Cardiac muscle cell (in vitro differentiated cells and primary cell): ENCODE measurements around the gene FIP1L1. TPM values are rescaled to one million over a fixed set of nuclear protein-coding genes. Genes with fewer than 3 reads are reported as not detected.

Experiments used
- DNase-seq, 2 donors: peaks; one replicate each; pipeline versions ENCODE4 v3.0.0 to v3.0.0-alpha.2; 2010 to 2017; ENCODE audit warnings: low read depth in 1 of 2, low spot score in 1 of 2
- H3K27ac ChIP-seq: fragments of 200-600 bp; sonication (generic); 2 replicates; pipeline ENCODE4 v1.5.1; 2016
- H3K27me3 ChIP-seq: fragments of 200-600 bp; sonication (generic); 2 replicates; pipeline ENCODE4 v1.6.0; 2016; ENCODE audit warnings: control low read depth
- H3K36me3 ChIP-seq: fragments of 200-600 bp; sonication (generic); 2 replicates; pipeline ENCODE4 v1.5.1; 2016; ENCODE audit warnings: control low read depth
- H3K4me1 ChIP-seq: fragments of 200-600 bp; sonication (generic); 2 replicates; pipeline ENCODE4 v1.8.1; 2017; ENCODE audit warnings: low read depth, mild to moderate bottlenecking, mixed run types
- H3K4me3 ChIP-seq: fragments of 200-600 bp; sonication (generic); 2 replicates; pipeline ENCODE4 v1.5.1; 2016; ENCODE audit warnings: mild to moderate bottlenecking
- H3K9me3 ChIP-seq: fragments of 200-600 bp; sonication (generic); 2 replicates; pipeline ENCODE4 v1.5.1; 2017; ENCODE audit warnings: low read depth, mild to moderate bottlenecking, control low read depth
- CTCF ChIP-seq: IDR thresholded peaks from 2 replicates; pipeline ENCODE4 v1.5.1; 2012; ENCODE audit warnings: low read depth, mild to moderate bottlenecking, low read length
- polyA plus RNA-seq: library from polyadenylated mRNA; unstranded; fragments of >200 nt; fragmentation: Nextera tagmentation; extraction: Ambion mirVana; gene quantifications from 2 replicates; pipeline ENCODE4 v1.2.1, GENCODE V29; 2016
- total RNA-seq: library from RNA; depleted of rRNA; stranded (reverse); fragments of >200 nt; gene quantifications from 2 replicates; pipeline ENCODE4 v1.2.3, GENCODE V29; 2016

FIP1L1 gene
- total and polyA plus RNA-seq, 2 experiments from 2014 or later, result 55.3 to 97.0 TPM

- TF ChIP-seq CTCF, result no peak
- Histone ChIP-seq H3K36me3 (no peaks in the 10 kb centered on the region), H3K27ac (no peak overlapping the region), H3K4me1 (peaks cover 2% of the 10 kb centered on the region), H3K9me3 (no peaks in the 10 kb centered on the region), H3K4me3 (no peak overlapping the region), H3K27me3 (no peaks in the 10 kb centered on the region)
- no peak for DNase-seq
These were observed 121.3 kb downstream of the FIP1L1 start for GRCh38 chr4:53498706-53499105.

- H3K27me3 ChIP-seq, result no peaks in the 10 kb centered on the region
- H3K4me3 ChIP-seq, result no peak overlapping the region
- H3K9me3 ChIP-seq, result no peaks in the 10 kb centered on the region
- TF ChIP-seq CTCF, result no peak
- no peak overlapping the region for H3K27ac ChIP-seq
- peaks cover 2% of the 10 kb centered on the region for H3K4me1 ChIP-seq
- H3K36me3 ChIP-seq, result no peaks in the 10 kb centered on the region
- no peak for DNase-seq
These were observed 122.3 kb downstream of the FIP1L1 start for GRCh38 chr4:53499791-53500190.

- Histone ChIP-seq H3K27me3 (no peaks in the 10 kb centered on the region), H3K4me3 (no peak overlapping the region), H3K36me3 (no peaks in the 10 kb centered on the region), H3K9me3 (no peaks in the 10 kb centered on the region), H3K4me1 (peaks cover 2% of the 10 kb centered on the region), H3K27ac (no peak overlapping the region)
- TF ChIP-seq CTCF, result no peak
- DNase-seq, result no peak
These were observed 123.1 kb downstream of the FIP1L1 start for GRCh38 chr4:53500546-53500945.

- Histone ChIP-seq H3K9me3 (no peaks in the 10 kb centered on the region), H3K27ac (no peak overlapping the region)
- TF ChIP-seq CTCF, result no peak
These were observed 124.1 kb downstream of the FIP1L1 start for GRCh38 chr4:53501561-53501960.

GRCh38 chr4:53502094-53502493, 124.7 kb downstream of the FIP1L1 start:
- no peak for TF ChIP-seq CTCF
- H3K9me3 ChIP-seq, result no peaks in the 10 kb centered on the region
- no peak overlapping the region for H3K4me3 ChIP-seq
- H3K27ac ChIP-seq, result no peak overlapping the region
- H3K36me3 ChIP-seq, result no peaks in the 10 kb centered on the region
- H3K4me1 ChIP-seq, result peaks cover 2% of the 10 kb centered on the region
- H3K27me3 ChIP-seq, result no peaks in the 10 kb centered on the region
- no peak for DNase-seq

More at GRCh38 chr4:53501561-53501960, 124.1 kb downstream of the FIP1L1 start:
- DNase-seq, result no peak
- Histone ChIP-seq H3K27me3 (no peaks in the 10 kb centered on the region), H3K36me3 (no peaks in the 10 kb centered on the region), H3K4me1 (peaks cover 2% of the 10 kb centered on the region), H3K4me3 (no peak overlapping the region)

GRCh38 chr4:53505947-53506346, 128.5 kb downstream of the FIP1L1 start:
- no peaks in the 10 kb centered on the region for H3K27me3 ChIP-seq
- H3K4me1 ChIP-seq, result peaks cover under 1% of the 10 kb centered on the region
- no peak overlapping the region for H3K27ac ChIP-seq
- peak; percentile 22 for TF ChIP-seq CTCF
- no peaks in the 10 kb centered on the region for H3K9me3 ChIP-seq
- H3K4me3 ChIP-seq, result no peak overlapping the region
- no peaks in the 10 kb centered on the region for H3K36me3 ChIP-seq
- peak in 1 of 2 donors; percentile 43 for DNase-seq
